Kidney (tissue), 14 donors: Measurements from ENCODE around the gene BACE1-AS. TPM values are rescaled to one million over a fixed set of nuclear protein-coding genes. Genes with fewer than 3 reads are reported as not detected.

Source experiments
- DNase-seq, 5 donors: peaks; one replicate each; pipeline ENCODE4 v3.0.0-alpha.2; 2013 to 2020
- FAIRE-seq: peaks from 2 replicates; lab custom pipeline; 2012; peaks lifted over from hg19 to GRCh38; lab: Jason Lieb, UNC
- H3K27ac ChIP-seq, 2 donors: one replicate each; pipeline ENCODE4 v1.7.0; 2013; ENCODE audit warnings: low read depth in 2 of 2, low read length in 2 of 2, inconsistent platforms in 1 of 2
- H3K27me3 ChIP-seq: one replicate; pipeline ENCODE4 v1.7.1; 2013; ENCODE audit warnings: low read length, inconsistent platforms; ENCODE audit not compliant: control insufficient read depth, insufficient read depth
- H3K36me3 ChIP-seq, 3 donors: one replicate each; pipeline versions ENCODE4 v1.7.0 to v1.7.1; 2013; ENCODE audit warnings: low read length in 3 of 3, control low read depth in 1 of 3, inconsistent platforms in 1 of 3; ENCODE audit not compliant: insufficient read depth in 3 of 3, control insufficient read depth in 2 of 3
- H3K4me1 ChIP-seq, 3 donors: one replicate each; pipeline versions ENCODE4 v1.7.0 to v1.7.1; 2013; ENCODE audit warnings: low read length in 3 of 3, inconsistent platforms in 1 of 3, low read depth in 1 of 3; ENCODE audit not compliant: control insufficient read depth in 2 of 3, insufficient read depth in 2 of 3
- H3K4me3 ChIP-seq, 3 donors: one replicate each; pipeline versions ENCODE4 v1.7.0 to v1.8.1; 2013; ENCODE audit warnings: low read length in 3 of 3, control low read depth in 1 of 3, inconsistent platforms in 1 of 3
- H3K9ac ChIP-seq, 3 donors: one replicate each; pipeline versions ENCODE4 v1.7.0 to v1.7.1; 2013; ENCODE audit warnings: low read length in 3 of 3, control low read depth in 1 of 3, inconsistent platforms in 1 of 3
- H3K9me3 ChIP-seq, 3 donors: one replicate each; pipeline versions ENCODE4 v1.7.0 to v1.7.1; 2013; ENCODE audit warnings: low read length in 3 of 3, control low read depth in 1 of 3, inconsistent platforms in 1 of 3; ENCODE audit not compliant: control insufficient read depth in 2 of 3, insufficient read depth in 1 of 3
- intact Hi-C: fragments of 100-400 bp; cut with DNase I; formaldehyde crosslinking; loops from one replicate; pipeline ENCODE4 v1.11.1; 2022
- polyA plus RNA-seq: library from polyadenylated mRNA; stranded (reverse); fragments of 350-450 nt; fragmentation: Illumina TruSeq; extraction: RNeasy Lipid Tissue Mini Kit (QIAGEN cat#74804); gene quantifications from one replicate; pipeline ENCODE4 v1.2.3, GENCODE V29; 2014; ENCODE audit warnings: low read depth, low replicate concordance; ENCODE audit not compliant: insufficient read depth
- total RNA-seq: library from RNA; stranded (reverse); fragmentation: NEBNext Ultra II Directional; extraction: Animal tissue kit (Norgen Biotek cat#: 25700); gene quantifications from one replicate; pipeline ENCODE4 v1.2.1, GENCODE V29; 2021
- TF ChIP-seq, protein P1 (sequence below): IDR thresholded peaks from 3 replicates; pipeline ENCODE4 v1.5.1; 2012; ENCODE audit warnings: mild to moderate bottlenecking, moderate library complexity, borderline replicate concordance; ENCODE audit not compliant: insufficient read depth; ENCODE audit errors: extremely low read depth
- donor health status: control.
- donor health status: control.
- donor health status: control.
- donor health status: control.
- donor health status: control.
- donor health status: DM: yes; HTN: yes; CAD: no.
- donor health status: Normal renal cell carcinoma (clear cell type).

Gene BACE1-AS
- total and polyA plus RNA-seq, 2 donors from 2014 or later = 8.0 to 8.9 TPM

DNA sequence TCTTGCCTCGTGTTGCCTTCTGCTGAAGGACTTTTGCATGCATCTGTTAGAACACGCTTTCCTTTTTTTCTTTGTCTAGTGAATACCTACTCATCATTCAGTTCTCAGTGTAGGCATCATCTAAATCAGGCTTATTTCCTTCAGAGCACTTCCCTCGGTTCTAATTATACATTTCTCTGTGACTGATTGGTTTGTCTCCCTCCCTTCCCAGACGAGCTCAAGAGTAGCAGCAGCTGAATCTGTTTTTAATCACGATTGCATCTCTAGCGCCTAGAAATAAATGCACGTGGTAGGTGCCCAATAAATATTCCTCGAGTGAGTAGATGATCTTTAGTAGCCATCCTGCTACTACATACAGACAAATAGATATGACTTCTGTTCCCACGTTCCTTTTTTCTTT lies 42.8 kb downstream of the BACE1-AS start:
- Histone ChIP-seq H3K4me1 (peaks cover 0 to 5% (median 5%) of the 10 kb centered on the region in 3 donors), H3K27me3 (no peaks in the 10 kb centered on the region), H3K4me3 (no peak overlapping the region), H3K36me3 (peaks cover 0 to under 1% (median 0%) of the 10 kb centered on the region in 3 donors), H3K9ac (no peak overlapping the region), H3K9me3 (no peaks in the 10 kb centered on the region), H3K27ac (no peak overlapping the region)
- intact Hi-C loops = no loop called here
- DNase-seq = no peak
- TF ChIP-seq, protein P1, sequence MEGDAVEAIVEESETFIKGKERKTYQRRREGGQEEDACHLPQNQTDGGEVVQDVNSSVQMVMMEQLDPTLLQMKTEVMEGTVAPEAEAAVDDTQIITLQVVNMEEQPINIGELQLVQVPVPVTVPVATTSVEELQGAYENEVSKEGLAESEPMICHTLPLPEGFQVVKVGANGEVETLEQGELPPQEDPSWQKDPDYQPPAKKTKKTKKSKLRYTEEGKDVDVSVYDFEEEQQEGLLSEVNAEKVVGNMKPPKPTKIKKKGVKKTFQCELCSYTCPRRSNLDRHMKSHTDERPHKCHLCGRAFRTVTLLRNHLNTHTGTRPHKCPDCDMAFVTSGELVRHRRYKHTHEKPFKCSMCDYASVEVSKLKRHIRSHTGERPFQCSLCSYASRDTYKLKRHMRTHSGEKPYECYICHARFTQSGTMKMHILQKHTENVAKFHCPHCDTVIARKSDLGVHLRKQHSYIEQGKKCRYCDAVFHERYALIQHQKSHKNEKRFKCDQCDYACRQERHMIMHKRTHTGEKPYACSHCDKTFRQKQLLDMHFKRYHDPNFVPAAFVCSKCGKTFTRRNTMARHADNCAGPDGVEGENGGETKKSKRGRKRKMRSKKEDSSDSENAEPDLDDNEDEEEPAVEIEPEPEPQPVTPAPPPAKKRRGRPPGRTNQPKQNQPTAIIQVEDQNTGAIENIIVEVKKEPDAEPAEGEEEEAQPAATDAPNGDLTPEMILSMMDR = no peak
- FAIRE-seq = no peak

DNA sequence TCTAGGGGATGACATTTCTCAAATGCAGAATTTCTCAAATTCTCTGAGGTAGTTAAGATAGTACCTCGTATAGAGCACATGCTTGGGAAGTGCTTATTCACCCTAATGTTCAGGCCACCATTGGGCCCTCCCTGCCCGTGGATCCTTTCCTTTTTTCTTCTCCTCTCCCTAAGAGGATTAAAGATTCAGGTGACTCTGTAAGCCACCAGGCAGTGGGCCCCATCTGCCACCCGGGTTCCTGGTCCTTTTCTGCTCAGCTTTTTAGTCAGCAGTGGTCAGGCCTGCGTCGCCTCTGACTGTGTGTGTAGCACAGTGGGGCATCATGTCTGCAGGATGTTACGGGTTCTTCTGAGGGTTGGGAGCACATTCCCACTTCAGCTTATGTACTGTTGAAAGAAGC lies 43.8 kb downstream of the BACE1-AS start:
- DNase-seq (no peak), FAIRE-seq (no peak)
- Histone ChIP-seq H3K36me3 (peaks cover 0 to 3% (median 0%) of the 10 kb centered on the region in 3 donors), H3K27ac (no peak overlapping the region), H3K4me3 (no peak overlapping the region), H3K9me3 (no peaks in the 10 kb centered on the region), H3K4me1 (no peaks in the 10 kb centered on the region), H3K9ac (no peak overlapping the region), H3K27me3 (no peaks in the 10 kb centered on the region)
- TF ChIP-seq, protein P1 = no peak
- intact Hi-C loops = no loop called here

DNA sequence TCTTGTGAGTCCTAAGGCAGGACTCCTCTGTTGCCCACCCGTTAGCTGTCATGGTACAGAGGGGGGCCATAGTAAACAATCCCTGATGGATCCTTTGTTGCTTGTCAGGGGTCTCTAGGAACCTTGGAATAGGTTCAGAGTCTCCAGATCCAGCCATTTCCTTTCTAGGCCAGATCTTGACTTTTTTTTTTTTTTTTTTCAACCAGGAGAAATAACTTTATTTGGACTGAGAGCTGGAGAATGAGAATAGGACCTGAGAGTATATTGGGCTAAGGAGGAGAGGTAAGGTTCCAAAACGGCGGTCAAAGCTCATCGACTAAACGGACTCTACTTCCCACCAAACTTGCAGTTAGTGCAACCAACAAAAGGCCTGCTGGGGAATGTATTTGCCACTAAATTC lies 44.3 kb downstream of the BACE1-AS start:
- TF ChIP-seq, protein P1 = no peak
- peaks cover 0 to 3% (median 0%) of the 10 kb centered on the region in 3 donors for H3K36me3 ChIP-seq
- no peak for DNase-seq
- no peak overlapping the region for H3K27ac ChIP-seq
- H3K27me3 ChIP-seq = no peaks in the 10 kb centered on the region
- FAIRE-seq = no peak
- no peak overlapping the region for H3K4me3 ChIP-seq
- H3K9ac ChIP-seq = no peak overlapping the region
- H3K9me3 ChIP-seq = no peaks in the 10 kb centered on the region
- no peaks in the 10 kb centered on the region for H3K4me1 ChIP-seq
- intact Hi-C loops = no loop called here

- intact Hi-C loops = no loop called here
- no peaks in the 10 kb centered on the region for H3K4me1 ChIP-seq
Measured at GRCh38 chr11:117337076-117337475, 45.9 kb downstream of the BACE1-AS start.

More at GRCh38 chr11:117337076-117337475, 45.9 kb downstream of the BACE1-AS start:
- Histone ChIP-seq H3K36me3 (peaks cover 0 to 3% (median 2%) of the 10 kb centered on the region in 3 donors), H3K27ac (no peak overlapping the region), H3K9me3 (no peaks in the 10 kb centered on the region), H3K4me3 (no peak overlapping the region), H3K27me3 (no peaks in the 10 kb centered on the region), H3K9ac (no peak overlapping the region)
- DNase-seq (no peak), FAIRE-seq (no peak)
- TF ChIP-seq, protein P1 = no peak
